Stimulated activated naive B cell treated with anti-CD40 and anti-IgM and Interleukin-4, amounts not matched to agents 10 μg/mL and 1 μg/mL and 100 μg/mL, for 72 hours (primary cell): ENCODE data around the gene MAD1L1.

Experiments
- ATAC-seq, 2 donors: fragments of 150-1000 bp; cut with Tn5 transposase; replicated peaks; 2 replicates each; pipeline ENCODE4 v1.10.0; 2021; ENCODE audit warnings: moderate library complexity in 1 of 2
- DNase-seq: peaks from one replicate; pipeline ENCODE4 v3.0.0; 2021
- H3K27ac Mint-ChIP-seq: one replicate; pipeline ENCODE4 v1.8.0; 2022; ENCODE audit warnings: mild to moderate bottlenecking, mixed read lengths
- H3K27me3 Mint-ChIP-seq, 2 donors: one replicate each; pipeline ENCODE4 v1.8.0; 2022; ENCODE audit warnings: mixed read lengths in 2 of 2
- H3K36me3 Mint-ChIP-seq, 2 donors: one replicate each; pipeline ENCODE4 v1.8.0; 2022; ENCODE audit warnings: mixed read lengths in 2 of 2, mild to moderate bottlenecking in 1 of 2
- H3K4me1 Mint-ChIP-seq, 2 donors: one replicate each; pipeline ENCODE4 v1.8.0; 2022; ENCODE audit warnings: mixed read lengths in 2 of 2, mild to moderate bottlenecking in 1 of 2
- H3K4me3 Mint-ChIP-seq, 2 donors: one replicate each; pipeline ENCODE4 v1.8.0; 2022; ENCODE audit warnings: mild to moderate bottlenecking in 2 of 2, mixed read lengths in 2 of 2, moderate library complexity in 1 of 2
- H3K9me3 Mint-ChIP-seq, 2 donors: one replicate each; pipeline ENCODE4 v1.8.0; 2022; ENCODE audit warnings: mixed read lengths in 2 of 2, mild to moderate bottlenecking in 1 of 2

The MAD1L1 gene

GRCh38 chr7:2098496-2098895 is 134.2 kb downstream of the MAD1L1 start:
- ATAC-seq: no peak
- peak overlapping the region in 1 of 2 donors; percentile 40 for H3K4me3 Mint-ChIP-seq
- peaks cover 32 to 52% of the 10 kb centered on the region in 2 donors for H3K36me3 Mint-ChIP-seq
- DNase-seq: no peak
- peak overlapping the region; percentile 59 for H3K27ac Mint-ChIP-seq
- peaks cover 68 to 88% of the 10 kb centered on the region in 2 donors for H3K4me1 Mint-ChIP-seq
- H3K27me3 Mint-ChIP-seq: no peaks in the 10 kb centered on the region
- peaks cover 6 to 7% of the 10 kb centered on the region in 2 donors for H3K9me3 Mint-ChIP-seq

- DNase-seq (no peak), ATAC-seq (no peak)
- peaks cover 6 to 7% of the 10 kb centered on the region in 2 donors for H3K9me3 Mint-ChIP-seq
- H3K27me3 Mint-ChIP-seq: no peaks in the 10 kb centered on the region
- H3K4me1 Mint-ChIP-seq: peaks cover 63 to 85% of the 10 kb centered on the region in 2 donors
- H3K4me3 Mint-ChIP-seq: no peak overlapping the region
- peaks cover 31 to 52% of the 10 kb centered on the region in 2 donors for H3K36me3 Mint-ChIP-seq
- H3K27ac Mint-ChIP-seq: peak overlapping the region; percentile 75
These were observed 134.7 kb downstream of the MAD1L1 start for GRCh38 chr7:2098056-2098455.

- H3K27me3 Mint-ChIP-seq: no peaks in the 10 kb centered on the region
- peak overlapping the region; percentile 75 for H3K27ac Mint-ChIP-seq
- H3K36me3 Mint-ChIP-seq: peaks cover 29 to 51% of the 10 kb centered on the region in 2 donors
- H3K4me1 Mint-ChIP-seq: peaks cover 61 to 81% of the 10 kb centered on the region in 2 donors
- H3K4me3 Mint-ChIP-seq: peak overlapping the region; percentile 48 to 58
- peaks cover 5 to 6% of the 10 kb centered on the region in 2 donors for H3K9me3 Mint-ChIP-seq
- no peak for DNase-seq
- ATAC-seq: no peak
These were observed 135.3 kb downstream of the MAD1L1 start for GRCh38 chr7:2097492-2097891.

DNA sequence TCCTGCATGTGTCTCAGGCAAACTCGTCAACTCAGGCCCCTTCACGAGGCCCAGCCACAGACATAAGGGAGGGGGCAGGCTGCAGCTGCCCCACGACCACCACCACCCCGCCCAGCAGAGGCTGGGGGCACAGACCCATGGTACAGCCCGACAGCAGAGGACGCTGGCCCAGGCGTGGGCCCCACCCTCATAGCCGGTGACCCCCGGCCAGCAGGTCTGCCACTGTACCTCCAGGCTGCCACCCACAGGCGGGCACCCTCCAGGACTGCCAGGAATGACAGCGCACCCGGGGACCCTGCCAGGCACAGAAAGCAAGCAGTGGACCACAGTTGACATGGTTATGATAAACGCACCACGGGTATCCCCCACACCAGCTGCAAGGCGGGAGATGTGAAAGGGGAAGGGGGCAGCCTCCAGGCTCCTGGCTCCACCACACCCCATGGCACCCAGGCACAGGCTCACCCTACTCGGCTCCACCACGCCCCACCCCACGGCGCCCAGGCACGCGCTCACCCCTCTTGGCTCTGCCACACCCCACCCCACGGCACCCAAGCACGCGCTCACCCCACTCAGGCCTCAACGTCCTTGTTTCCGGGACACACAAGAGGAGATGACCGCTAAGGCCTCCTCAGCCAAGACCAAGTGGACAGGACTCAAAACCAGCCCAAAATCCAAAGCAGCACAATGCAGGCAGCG is 135.9 kb downstream of the MAD1L1 start:
- no peak for ATAC-seq
- H3K4me3 Mint-ChIP-seq: no peak overlapping the region
- H3K4me1 Mint-ChIP-seq: peaks cover 59 to 80% of the 10 kb centered on the region in 2 donors
- peak overlapping the region; percentile 75 for H3K27ac Mint-ChIP-seq
- DNase-seq: no peak
- peaks cover 28 to 51% of the 10 kb centered on the region in 2 donors for H3K36me3 Mint-ChIP-seq
- H3K9me3 Mint-ChIP-seq: peaks cover 0 to 1% of the 10 kb centered on the region in 2 donors
- H3K27me3 Mint-ChIP-seq: no peaks in the 10 kb centered on the region

- H3K36me3 Mint-ChIP-seq: peaks cover 27 to 51% of the 10 kb centered on the region in 2 donors
- ATAC-seq (no peak), DNase-seq (no peak)
- no peak overlapping the region for H3K4me3 Mint-ChIP-seq
- H3K27me3 Mint-ChIP-seq: no peaks in the 10 kb centered on the region
- H3K4me1 Mint-ChIP-seq: peaks cover 53 to 76% of the 10 kb centered on the region in 2 donors
- H3K9me3 Mint-ChIP-seq: no peaks in the 10 kb centered on the region
- H3K27ac Mint-ChIP-seq: peak overlapping the region; percentile 47
These were observed 137.3 kb downstream of the MAD1L1 start for GRCh38 chr7:2095436-2095835.

- ATAC-seq: no peak
- Mint-ChIP-seq H3K4me1 (peaks cover 44 to 67% of the 10 kb centered on the region in 2 donors), H3K4me3 (no peak overlapping the region), H3K27me3 (no peaks in the 10 kb centered on the region), H3K36me3 (peaks cover 32 to 51% of the 10 kb centered on the region in 2 donors), H3K27ac (peak overlapping the region; percentile 42), H3K9me3 (no peaks in the 10 kb centered on the region)
- DNase-seq: no peak
These were observed 138.2 kb downstream of the MAD1L1 start for GRCh38 chr7:2094454-2095045.

DNA sequence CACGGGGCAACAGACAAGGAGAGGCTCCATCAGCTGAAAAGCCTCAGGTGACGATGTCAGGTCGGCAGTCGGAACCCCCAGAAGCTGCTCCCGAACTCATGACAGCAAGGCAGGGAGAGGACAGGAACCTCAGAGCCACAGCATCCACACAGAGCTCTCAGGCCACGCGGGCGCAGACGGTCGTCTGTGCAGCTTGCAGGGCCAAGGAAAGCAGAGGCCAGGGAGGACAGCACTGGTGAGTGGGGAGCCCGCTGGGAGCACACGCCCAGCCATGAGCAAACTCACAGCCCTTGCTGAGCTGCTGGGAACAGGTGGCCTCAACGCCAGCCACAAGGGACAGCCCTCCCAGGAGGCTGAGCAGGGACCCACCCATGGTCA is 138.9 kb downstream of the MAD1L1 start:
- Mint-ChIP-seq H3K4me1 (peaks cover 38 to 60% of the 10 kb centered on the region in 2 donors), H3K27me3 (no peaks in the 10 kb centered on the region), H3K4me3 (no peak overlapping the region), H3K9me3 (no peaks in the 10 kb centered on the region), H3K27ac (peak overlapping the region; percentile 42), H3K36me3 (peaks cover 32 to 52% of the 10 kb centered on the region in 2 donors)
- ATAC-seq (no peak), DNase-seq (no peak)

GRCh38 chr7:2093215-2093842 is 139.4 kb downstream of the MAD1L1 start:
- peaks cover 35 to 58% of the 10 kb centered on the region in 2 donors for H3K4me1 Mint-ChIP-seq

DNA sequence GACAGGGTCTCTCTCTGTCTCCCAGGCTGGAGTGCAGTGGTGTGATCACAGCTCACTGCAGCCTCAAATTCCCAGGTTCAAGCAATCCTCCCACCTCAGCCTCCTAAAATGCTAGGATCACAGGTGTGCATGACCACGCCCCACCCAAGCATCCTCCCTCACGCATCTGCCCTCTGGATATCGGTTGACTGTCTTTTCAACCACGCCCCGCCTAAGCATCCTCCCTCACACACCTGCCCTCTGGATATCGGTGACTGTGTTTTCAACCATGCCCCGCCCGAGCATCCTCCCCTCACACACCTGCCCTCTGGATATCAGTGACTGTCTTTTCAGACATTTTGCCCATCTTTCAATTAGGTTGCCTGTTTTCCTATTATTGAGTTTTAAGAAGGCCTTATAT is 140.5 kb downstream of the MAD1L1 start:
- H3K9me3 Mint-ChIP-seq: no peaks in the 10 kb centered on the region
- no peak overlapping the region for H3K4me3 Mint-ChIP-seq
- H3K4me1 Mint-ChIP-seq: peaks cover 34 to 58% of the 10 kb centered on the region in 2 donors
- DNase-seq (no peak), ATAC-seq (no peak)
- no peaks in the 10 kb centered on the region for H3K27me3 Mint-ChIP-seq
- peak overlapping the region; percentile 21 for H3K27ac Mint-ChIP-seq
- peaks cover 32 to 51% of the 10 kb centered on the region in 2 donors for H3K36me3 Mint-ChIP-seq

More at GRCh38 chr7:2093215-2093842, 139.4 kb downstream of the MAD1L1 start:
- no peaks in the 10 kb centered on the region for H3K27me3 Mint-ChIP-seq
- peak overlapping the region; percentile 15 for H3K27ac Mint-ChIP-seq
- DNase-seq: no peak
- ATAC-seq: no peak
- no peak overlapping the region for H3K4me3 Mint-ChIP-seq
- H3K36me3 Mint-ChIP-seq: peaks cover 33 to 50% of the 10 kb centered on the region in 2 donors
- no peaks in the 10 kb centered on the region for H3K9me3 Mint-ChIP-seq

- H3K4me1 Mint-ChIP-seq: peaks cover 39 to 57% of the 10 kb centered on the region in 2 donors
- H3K27ac Mint-ChIP-seq: peak overlapping the region; percentile 90
- H3K9me3 Mint-ChIP-seq: no peaks in the 10 kb centered on the region
- H3K36me3 Mint-ChIP-seq: peaks cover 42 to 61% of the 10 kb centered on the region in 2 donors
- no peak overlapping the region for H3K4me3 Mint-ChIP-seq
- no peaks in the 10 kb centered on the region for H3K27me3 Mint-ChIP-seq
- no peak for ATAC-seq
- no peak for DNase-seq
These were observed 141.9 kb downstream of the MAD1L1 start for GRCh38 chr7:2090526-2091520.

GRCh38 chr7:2088801-2089200 is 143.9 kb downstream of the MAD1L1 start:
- DNase-seq: no peak
- Mint-ChIP-seq H3K27ac (no peak overlapping the region), H3K27me3 (no peaks in the 10 kb centered on the region), H3K36me3 (peaks cover 42 to 64% of the 10 kb centered on the region in 2 donors), H3K4me1 (peaks cover 32 to 46% of the 10 kb centered on the region in 2 donors), H3K4me3 (no peak overlapping the region), H3K9me3 (no peaks in the 10 kb centered on the region)
- ATAC-seq: no peak

DNA sequence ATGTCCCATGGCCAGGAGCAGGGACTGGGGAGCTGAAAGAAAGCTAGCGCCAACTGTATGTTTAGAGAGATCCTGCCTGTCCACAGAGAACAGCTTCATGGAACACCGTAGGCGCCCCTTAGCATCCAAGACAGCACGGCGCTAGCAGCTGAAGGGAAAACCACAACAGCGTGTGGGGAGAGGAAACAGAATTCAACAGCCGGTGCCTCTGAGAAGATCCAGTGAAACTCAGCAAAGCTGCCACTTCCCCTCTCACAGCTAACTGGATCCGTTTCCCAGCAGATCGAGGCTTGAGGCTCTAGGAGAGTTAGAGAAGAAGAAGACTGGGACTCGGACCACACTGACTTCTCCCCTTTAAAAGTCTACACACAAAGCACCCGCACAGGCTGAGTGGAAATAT is 145.0 kb downstream of the MAD1L1 start:
- H3K9me3 Mint-ChIP-seq: no peaks in the 10 kb centered on the region
- peaks cover 48 to 68% of the 10 kb centered on the region in 2 donors for H3K36me3 Mint-ChIP-seq
- ATAC-seq (peak; percentile 69 to 72), DNase-seq (no peak)
- H3K4me1 Mint-ChIP-seq: peaks cover 29 to 41% of the 10 kb centered on the region in 2 donors
- H3K27me3 Mint-ChIP-seq: no peaks in the 10 kb centered on the region
- H3K4me3 Mint-ChIP-seq: no peak overlapping the region
- H3K27ac Mint-ChIP-seq: no peak overlapping the region

DNA sequence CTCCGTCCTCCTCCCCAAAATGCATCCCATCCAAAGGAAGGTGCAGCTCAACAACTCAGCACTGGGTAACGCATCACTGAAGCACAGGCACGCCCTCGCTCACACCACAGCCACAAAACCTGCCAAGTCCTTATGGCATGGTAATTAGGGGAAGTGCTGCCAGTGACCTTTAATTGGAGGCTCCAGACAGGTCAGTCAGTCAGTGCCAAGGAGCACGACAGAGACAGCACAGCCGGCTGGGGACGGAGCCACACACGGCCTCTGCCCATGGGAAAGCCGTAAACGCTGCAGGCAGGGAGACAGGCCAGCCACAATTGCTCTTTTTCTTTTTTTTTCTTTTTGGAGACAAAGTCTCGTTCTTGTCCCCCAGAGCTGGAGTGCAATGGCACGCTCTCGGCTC is 146.5 kb downstream of the MAD1L1 start:
- ATAC-seq: peak; percentile 79 to 89
- Mint-ChIP-seq H3K36me3 (peaks cover 51 to 71% of the 10 kb centered on the region in 2 donors), H3K27ac (no peak overlapping the region), H3K4me1 (peaks cover 27 to 34% of the 10 kb centered on the region in 2 donors), H3K4me3 (no peak overlapping the region), H3K9me3 (no peaks in the 10 kb centered on the region), H3K27me3 (no peaks in the 10 kb centered on the region)
- no peak for DNase-seq

- Mint-ChIP-seq H3K4me1 (peaks cover 27 to 30% of the 10 kb centered on the region in 2 donors), H3K4me3 (no peak overlapping the region), H3K36me3 (peaks cover 49 to 70% of the 10 kb centered on the region in 2 donors), H3K27ac (no peak overlapping the region), H3K9me3 (no peaks in the 10 kb centered on the region), H3K27me3 (no peaks in the 10 kb centered on the region)
- ATAC-seq (no peak), DNase-seq (no peak)
These were observed 146.9 kb downstream of the MAD1L1 start for GRCh38 chr7:2085804-2086203.
